GM23338 (cell line): ENCODE results near the gene SYT2. TPM values are rescaled to one million over a fixed set of nuclear protein-coding genes. Genes with fewer than 3 reads are reported as not detected.

Experiments used
- ATAC-seq: fragments of 200-7000 bp; cut with Tn5 transposase; 3 replicates; pipeline ENCODE4 v1.9.1; 2020
- DNase-seq: peaks from one replicate; pipeline ENCODE4 v3.0.0-alpha.2; 2015; ENCODE audit warnings: low spot score
- H2AFZ ChIP-seq: fragments of 200-600 bp; sonication (generic); 2 replicates; pipeline ENCODE4 v1.8.0; 2016; ENCODE audit warnings: antibody characterized with exemption, mild to moderate bottlenecking, moderate library complexity
- H3F3A ChIP-seq: fragments of 200-600 bp; sonication (generic); replicated peaks from 2 replicates; pipeline ENCODE4 v1.8.0; 2017; ENCODE audit warnings: antibody characterized with exemption, mixed run types, low read depth
- H3K27ac ChIP-seq: fragments of 200-600 bp; sonication (generic); 2 replicates; pipeline ENCODE4 v1.6.1; 2016; ENCODE audit warnings: low read depth
- H3K27me3 ChIP-seq: fragments of 200-600 bp; sonication (generic); 2 replicates; pipeline ENCODE4 v1.8.0; 2016; ENCODE audit warnings: mild to moderate bottlenecking, mixed run types, moderate library complexity; ENCODE audit not compliant: insufficient read depth
- H3K36me3 ChIP-seq: fragments of 200-600 bp; sonication (generic); 2 replicates; pipeline ENCODE4 v1.8.0; 2016; ENCODE audit warnings: mild to moderate bottlenecking; ENCODE audit not compliant: insufficient read depth
- H3K4me1 ChIP-seq: fragments of 200-600 bp; sonication (generic); 2 replicates; pipeline ENCODE4 v1.8.0; 2016; ENCODE audit warnings: mild to moderate bottlenecking, moderate library complexity; ENCODE audit not compliant: insufficient read depth
- H3K4me2 ChIP-seq: fragments of 200-600 bp; sonication (generic); 2 replicates; pipeline ENCODE4 v1.7.1; 2017; ENCODE audit warnings: mixed run types
- H3K4me3 ChIP-seq: fragments of 200-600 bp; sonication (generic); 2 replicates; pipeline ENCODE4 v1.6.1; 2016; ENCODE audit warnings: mixed run types
- H3K79me2 ChIP-seq: fragments of 200-600 bp; sonication (generic); replicated peaks from 2 replicates; pipeline ENCODE4 v1.8.0; 2017; ENCODE audit warnings: mild to moderate bottlenecking; ENCODE audit not compliant: insufficient read depth
- H3K9me2 ChIP-seq: fragments of 200-600 bp; sonication (generic); 2 replicates; pipeline ENCODE4 v1.8.0; 2017; ENCODE audit not compliant: insufficient read depth
- H4K20me1 ChIP-seq: fragments of 200-600 bp; sonication (generic); replicated peaks from 2 replicates; pipeline ENCODE4 v1.8.0; 2017; ENCODE audit warnings: mild to moderate bottlenecking; ENCODE audit not compliant: insufficient read depth
- H3K27ac Mint-ChIP-seq: 2 replicates; pipeline ENCODE4 v1.8.0; 2020; ENCODE audit warnings: inconsistent platforms, mild to moderate bottlenecking, moderate library complexity, mixed read lengths
- H3K27me3 Mint-ChIP-seq: 3 replicates; pipeline ENCODE4 v1.8.0; 2022; ENCODE audit warnings: low read depth, mild to moderate bottlenecking, moderate library complexity, mixed read lengths, inconsistent platforms; ENCODE audit not compliant: insufficient read depth, poor library complexity
- H3K36me3 Mint-ChIP-seq: 3 replicates; pipeline ENCODE4 v1.8.0; 2021; ENCODE audit warnings: low read depth, mild to moderate bottlenecking, inconsistent platforms, moderate library complexity, mixed read lengths
- H3K4me1 Mint-ChIP-seq: 3 replicates; pipeline ENCODE4 v1.8.0; 2020; ENCODE audit warnings: mild to moderate bottlenecking, inconsistent platforms, mixed read lengths
- H3K4me3 Mint-ChIP-seq: 3 replicates; pipeline ENCODE4 v1.8.0; 2021; ENCODE audit warnings: moderate library complexity, mild to moderate bottlenecking, inconsistent platforms, mixed read lengths
- H3K9me3 Mint-ChIP-seq: 3 replicates; pipeline ENCODE4 v1.8.0; 2020; ENCODE audit warnings: moderate library complexity, mild to moderate bottlenecking, inconsistent platforms, mixed read lengths
- CREB1 ChIP-seq: fragments of 250-450 bp; sonication (Bioruptor Pico); IDR thresholded peaks from 2 replicates; pipeline ENCODE4 v1.5.0; 2020; ENCODE audit warnings: low read depth, mild to moderate bottlenecking, moderate library complexity
- EZH2 ChIP-seq: fragments of 200-600 bp; sonication (generic); IDR thresholded peaks from one replicate; pipeline ENCODE4 v1.8.0; 2017; ENCODE audit warnings: antibody characterized with exemption, mild to moderate bottlenecking, low read depth; ENCODE audit not compliant: unreplicated experiment
- EZH2phosphoT487 ChIP-seq: fragments of 200-600 bp; sonication (generic); IDR thresholded peaks from one replicate; pipeline ENCODE4 v1.8.1; 2018; ENCODE audit warnings: antibody characterized with exemption; ENCODE audit not compliant: unreplicated experiment
- JUNB ChIP-seq: IDR thresholded peaks from one replicate; pipeline ENCODE4 v1.6.1; 2016; ENCODE audit warnings: antibody characterized with exemption; ENCODE audit not compliant: unreplicated experiment
- NANOG ChIP-seq: IDR thresholded peaks from 2 replicates; pipeline ENCODE4 v1.6.1; 2016; ENCODE audit warnings: antibody characterized with exemption, borderline replicate concordance
- POLR2AphosphoS5 ChIP-seq: IDR thresholded peaks from 2 replicates; pipeline ENCODE4 v1.6.1; 2016; ENCODE audit warnings: antibody characterized with exemption, low read depth
- STAT1 ChIP-seq: IDR thresholded peaks from one replicate; pipeline ENCODE4 v1.6.1; 2016; ENCODE audit warnings: antibody characterized with exemption; ENCODE audit not compliant: unreplicated experiment
- ZNF114 ChIP-seq: fragments of 250-450 bp; sonication (Bioruptor Pico); IDR thresholded peaks from 2 replicates; pipeline ENCODE4 v1.5.0; 2020; ENCODE audit warnings: mild to moderate bottlenecking, moderate library complexity
- ZNF331 ChIP-seq: fragments of 250-450 bp; sonication (Bioruptor Pico); IDR thresholded peaks from 2 replicates; pipeline ENCODE4 v1.5.0; 2020; ENCODE audit warnings: low read depth, mild to moderate bottlenecking, moderate library complexity
- polyA plus RNA-seq: library from polyadenylated mRNA; unstranded; fragments of >200 nt; fragmentation: Nextera tagmentation; extraction: Ambion mirVana; gene quantifications from 2 replicates; pipeline ENCODE4 v1.2.1, GENCODE V29; 2016
- total RNA-seq: library from RNA; depleted of rRNA; stranded (reverse); fragments of >200 nt; shearing (Covaris generic); gene quantifications from 2 replicates; pipeline ENCODE4 v1.2.3, GENCODE V29; 2014
- TF ChIP-seq, protein P1 (sequence below): fragments of 250-450 bp; sonication (Bioruptor Pico); IDR thresholded peaks from 2 replicates; pipeline ENCODE4 v1.5.0; 2020; ENCODE audit warnings: mild to moderate bottlenecking, moderate library complexity
- TF ChIP-seq, protein P2 (sequence below), 2 experiments: fragments of 200-600 bp in 1 of 2; sonication (generic) in 1 of 2; conservative IDR thresholded peaks; 2 replicates each; pipeline versions ENCODE4 v1.5.1 to v1.6.1; 2016 to 2017; ENCODE audit warnings: antibody characterized with exemption in 2 of 2, low read depth in 2 of 2, mild to moderate bottlenecking in 2 of 2, moderate library complexity in 1 of 2
- TF ChIP-seq, protein P3 (sequence below): IDR thresholded peaks from one replicate; pipeline ENCODE4 v1.6.1; 2018; ENCODE audit warnings: antibody characterized with exemption; ENCODE audit not compliant: unreplicated experiment
- TF ChIP-seq, protein P4 (sequence below): IDR thresholded peaks from 2 replicates; pipeline ENCODE4 v1.6.1; 2016; ENCODE audit warnings: antibody characterized with exemption

SYT2 gene
- total and polyA plus RNA-seq, 2 experiments from 2014 or later = 2.4 to 12.5 TPM

DNA sequence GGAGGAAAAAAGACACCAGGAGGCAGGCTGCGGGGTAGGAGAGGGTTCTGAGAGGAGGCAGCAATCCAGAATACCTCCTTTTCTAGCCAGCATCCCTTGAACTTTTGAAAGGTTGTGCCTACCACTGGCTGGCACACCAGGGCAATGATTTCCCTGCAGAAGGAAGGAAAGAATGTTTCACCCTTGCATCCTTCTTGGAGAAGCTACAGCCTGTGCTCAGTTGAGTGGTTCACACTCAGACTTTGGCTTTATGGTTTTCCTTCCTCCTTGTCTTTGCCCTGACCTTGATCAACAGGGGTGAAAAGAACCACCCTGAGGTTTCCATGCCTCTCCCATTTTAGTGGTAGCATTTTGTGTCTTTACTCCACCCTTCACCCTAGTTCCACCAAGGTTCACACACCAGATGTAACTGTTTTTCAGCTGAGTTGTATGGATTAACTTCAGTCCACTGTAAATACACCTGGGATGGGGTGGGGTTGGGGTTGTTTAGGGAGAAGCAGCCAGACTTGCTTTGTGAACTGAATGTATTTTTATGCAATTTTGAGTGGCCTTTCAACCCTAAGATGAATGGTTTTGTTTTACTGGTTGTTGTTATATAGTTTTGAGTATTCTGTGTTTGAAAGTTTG, 122.3 kb downstream of the SYT2 start:
- Histone ChIP-seq H3F3A (no peaks in the 10 kb centered on the region), H3K4me3 (no peak overlapping the region), H3K4me1 (no peaks in the 10 kb centered on the region), H3K36me3 (no peaks in the 10 kb centered on the region), H3K4me2 (no peak overlapping the region), H3K9me2 (0 out of 2 replicates have a peak, but pooled peaks cover 4% of the 10 kb centered on the region), H4K20me1 (no peaks in the 10 kb centered on the region), H3K27ac (no peak overlapping the region), H3K27me3 (no peaks in the 10 kb centered on the region), H2AFZ (no peak overlapping the region), H3K79me2 (no peaks in the 10 kb centered on the region)
- H3K4me3 Mint-ChIP-seq = no peak overlapping the region
- no peak overlapping the region for H3K27ac Mint-ChIP-seq
- no peaks in the 10 kb centered on the region for H3K9me3 Mint-ChIP-seq
- H3K27me3 Mint-ChIP-seq = peaks cover 2% of the 10 kb centered on the region
- H3K4me1 Mint-ChIP-seq = no peaks in the 10 kb centered on the region
- H3K36me3 Mint-ChIP-seq = no peaks in the 10 kb centered on the region
- no peak for TF ChIP-seq EZH2
- TF ChIP-seq, protein P1, sequence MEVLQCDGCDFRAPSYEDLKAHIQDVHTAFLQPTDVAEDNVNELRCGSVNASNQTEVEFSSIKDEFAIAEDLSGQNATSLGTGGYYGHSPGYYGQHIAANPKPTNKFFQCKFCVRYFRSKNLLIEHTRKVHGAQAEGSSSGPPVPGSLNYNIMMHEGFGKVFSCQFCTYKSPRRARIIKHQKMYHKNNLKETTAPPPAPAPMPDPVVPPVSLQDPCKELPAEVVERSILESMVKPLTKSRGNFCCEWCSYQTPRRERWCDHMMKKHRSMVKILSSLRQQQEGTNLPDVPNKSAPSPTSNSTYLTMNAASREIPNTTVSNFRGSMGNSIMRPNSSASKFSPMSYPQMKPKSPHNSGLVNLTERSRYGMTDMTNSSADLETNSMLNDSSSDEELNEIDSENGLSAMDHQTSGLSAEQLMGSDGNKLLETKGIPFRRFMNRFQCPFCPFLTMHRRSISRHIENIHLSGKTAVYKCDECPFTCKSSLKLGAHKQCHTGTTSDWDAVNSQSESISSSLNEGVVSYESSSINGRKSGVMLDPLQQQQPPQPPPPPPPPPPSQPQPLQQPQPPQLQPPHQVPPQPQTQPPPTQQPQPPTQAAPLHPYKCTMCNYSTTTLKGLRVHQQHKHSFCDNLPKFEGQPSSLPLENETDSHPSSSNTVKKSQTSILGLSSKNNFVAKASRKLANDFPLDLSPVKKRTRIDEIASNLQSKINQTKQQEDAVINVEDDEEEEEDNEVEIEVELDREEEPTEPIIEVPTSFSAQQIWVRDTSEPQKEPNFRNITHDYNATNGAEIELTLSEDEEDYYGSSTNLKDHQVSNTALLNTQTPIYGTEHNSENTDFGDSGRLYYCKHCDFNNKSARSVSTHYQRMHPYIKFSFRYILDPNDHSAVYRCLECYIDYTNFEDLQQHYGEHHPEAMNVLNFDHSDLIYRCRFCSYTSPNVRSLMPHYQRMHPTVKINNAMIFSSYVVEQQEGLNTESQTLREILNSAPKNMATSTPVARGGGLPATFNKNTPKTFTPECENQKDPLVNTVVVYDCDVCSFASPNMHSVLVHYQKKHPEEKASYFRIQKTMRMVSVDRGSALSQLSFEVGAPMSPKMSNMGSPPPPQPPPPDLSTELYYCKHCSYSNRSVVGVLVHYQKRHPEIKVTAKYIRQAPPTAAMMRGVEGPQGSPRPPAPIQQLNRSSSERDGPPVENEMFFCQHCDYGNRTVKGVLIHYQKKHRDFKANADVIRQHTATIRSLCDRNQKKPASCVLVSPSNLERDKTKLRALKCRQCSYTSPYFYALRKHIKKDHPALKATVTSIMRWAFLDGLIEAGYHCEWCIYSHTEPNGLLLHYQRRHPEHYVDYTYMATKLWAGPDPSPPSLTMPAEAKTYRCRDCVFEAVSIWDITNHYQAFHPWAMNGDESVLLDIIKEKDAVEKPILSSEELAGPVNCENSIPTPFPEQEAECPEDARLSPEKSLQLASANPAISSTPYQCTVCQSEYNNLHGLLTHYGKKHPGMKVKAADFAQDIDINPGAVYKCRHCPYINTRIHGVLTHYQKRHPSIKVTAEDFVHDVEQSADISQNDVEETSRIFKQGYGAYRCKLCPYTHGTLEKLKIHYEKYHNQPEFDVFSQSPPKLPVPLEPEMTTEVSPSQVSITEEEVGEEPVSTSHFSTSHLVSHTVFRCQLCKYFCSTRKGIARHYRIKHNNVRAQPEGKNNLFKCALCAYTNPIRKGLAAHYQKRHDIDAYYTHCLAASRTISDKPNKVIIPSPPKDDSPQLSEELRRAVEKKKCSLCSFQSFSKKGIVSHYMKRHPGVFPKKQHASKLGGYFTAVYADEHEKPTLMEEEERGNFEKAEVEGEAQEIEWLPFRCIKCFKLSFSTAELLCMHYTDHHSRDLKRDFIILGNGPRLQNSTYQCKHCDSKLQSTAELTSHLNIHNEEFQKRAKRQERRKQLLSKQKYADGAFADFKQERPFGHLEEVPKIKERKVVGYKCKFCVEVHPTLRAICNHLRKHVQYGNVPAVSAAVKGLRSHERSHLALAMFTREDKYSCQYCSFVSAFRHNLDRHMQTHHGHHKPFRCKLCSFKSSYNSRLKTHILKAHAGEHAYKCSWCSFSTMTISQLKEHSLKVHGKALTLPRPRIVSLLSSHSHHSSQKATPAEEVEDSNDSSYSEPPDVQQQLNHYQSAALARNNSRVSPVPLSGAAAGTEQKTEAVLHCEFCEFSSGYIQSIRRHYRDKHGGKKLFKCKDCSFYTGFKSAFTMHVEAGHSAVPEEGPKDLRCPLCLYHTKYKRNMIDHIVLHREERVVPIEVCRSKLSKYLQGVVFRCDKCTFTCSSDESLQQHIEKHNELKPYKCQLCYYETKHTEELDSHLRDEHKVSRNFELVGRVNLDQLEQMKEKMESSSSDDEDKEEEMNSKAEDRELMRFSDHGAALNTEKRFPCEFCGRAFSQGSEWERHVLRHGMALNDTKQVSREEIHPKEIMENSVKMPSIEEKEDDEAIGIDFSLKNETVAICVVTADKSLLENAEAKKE (CRISPR knock-in tag) = no peak
- TF ChIP-seq, protein P2, sequence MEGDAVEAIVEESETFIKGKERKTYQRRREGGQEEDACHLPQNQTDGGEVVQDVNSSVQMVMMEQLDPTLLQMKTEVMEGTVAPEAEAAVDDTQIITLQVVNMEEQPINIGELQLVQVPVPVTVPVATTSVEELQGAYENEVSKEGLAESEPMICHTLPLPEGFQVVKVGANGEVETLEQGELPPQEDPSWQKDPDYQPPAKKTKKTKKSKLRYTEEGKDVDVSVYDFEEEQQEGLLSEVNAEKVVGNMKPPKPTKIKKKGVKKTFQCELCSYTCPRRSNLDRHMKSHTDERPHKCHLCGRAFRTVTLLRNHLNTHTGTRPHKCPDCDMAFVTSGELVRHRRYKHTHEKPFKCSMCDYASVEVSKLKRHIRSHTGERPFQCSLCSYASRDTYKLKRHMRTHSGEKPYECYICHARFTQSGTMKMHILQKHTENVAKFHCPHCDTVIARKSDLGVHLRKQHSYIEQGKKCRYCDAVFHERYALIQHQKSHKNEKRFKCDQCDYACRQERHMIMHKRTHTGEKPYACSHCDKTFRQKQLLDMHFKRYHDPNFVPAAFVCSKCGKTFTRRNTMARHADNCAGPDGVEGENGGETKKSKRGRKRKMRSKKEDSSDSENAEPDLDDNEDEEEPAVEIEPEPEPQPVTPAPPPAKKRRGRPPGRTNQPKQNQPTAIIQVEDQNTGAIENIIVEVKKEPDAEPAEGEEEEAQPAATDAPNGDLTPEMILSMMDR (conservative IDR thresholded peaks at IDR 0.05; ENCODE audit: low read depth in 2 of 2) = no peak
- TF ChIP-seq NANOG = no peak
- TF ChIP-seq, protein P3, sequence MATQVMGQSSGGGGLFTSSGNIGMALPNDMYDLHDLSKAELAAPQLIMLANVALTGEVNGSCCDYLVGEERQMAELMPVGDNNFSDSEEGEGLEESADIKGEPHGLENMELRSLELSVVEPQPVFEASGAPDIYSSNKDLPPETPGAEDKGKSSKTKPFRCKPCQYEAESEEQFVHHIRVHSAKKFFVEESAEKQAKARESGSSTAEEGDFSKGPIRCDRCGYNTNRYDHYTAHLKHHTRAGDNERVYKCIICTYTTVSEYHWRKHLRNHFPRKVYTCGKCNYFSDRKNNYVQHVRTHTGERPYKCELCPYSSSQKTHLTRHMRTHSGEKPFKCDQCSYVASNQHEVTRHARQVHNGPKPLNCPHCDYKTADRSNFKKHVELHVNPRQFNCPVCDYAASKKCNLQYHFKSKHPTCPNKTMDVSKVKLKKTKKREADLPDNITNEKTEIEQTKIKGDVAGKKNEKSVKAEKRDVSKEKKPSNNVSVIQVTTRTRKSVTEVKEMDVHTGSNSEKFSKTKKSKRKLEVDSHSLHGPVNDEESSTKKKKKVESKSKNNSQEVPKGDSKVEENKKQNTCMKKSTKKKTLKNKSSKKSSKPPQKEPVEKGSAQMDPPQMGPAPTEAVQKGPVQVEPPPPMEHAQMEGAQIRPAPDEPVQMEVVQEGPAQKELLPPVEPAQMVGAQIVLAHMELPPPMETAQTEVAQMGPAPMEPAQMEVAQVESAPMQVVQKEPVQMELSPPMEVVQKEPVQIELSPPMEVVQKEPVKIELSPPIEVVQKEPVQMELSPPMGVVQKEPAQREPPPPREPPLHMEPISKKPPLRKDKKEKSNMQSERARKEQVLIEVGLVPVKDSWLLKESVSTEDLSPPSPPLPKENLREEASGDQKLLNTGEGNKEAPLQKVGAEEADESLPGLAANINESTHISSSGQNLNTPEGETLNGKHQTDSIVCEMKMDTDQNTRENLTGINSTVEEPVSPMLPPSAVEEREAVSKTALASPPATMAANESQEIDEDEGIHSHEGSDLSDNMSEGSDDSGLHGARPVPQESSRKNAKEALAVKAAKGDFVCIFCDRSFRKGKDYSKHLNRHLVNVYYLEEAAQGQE = no peak
- no peak for TF ChIP-seq POLR2AphosphoS5
- TF ChIP-seq ZNF331 (CRISPR knock-in tag) = no peak
- no peak for TF ChIP-seq EZH2phosphoT487
- no peak for TF ChIP-seq CREB1 (CRISPR knock-in tag)
- no peak for TF ChIP-seq STAT1
- TF ChIP-seq, protein P4, sequence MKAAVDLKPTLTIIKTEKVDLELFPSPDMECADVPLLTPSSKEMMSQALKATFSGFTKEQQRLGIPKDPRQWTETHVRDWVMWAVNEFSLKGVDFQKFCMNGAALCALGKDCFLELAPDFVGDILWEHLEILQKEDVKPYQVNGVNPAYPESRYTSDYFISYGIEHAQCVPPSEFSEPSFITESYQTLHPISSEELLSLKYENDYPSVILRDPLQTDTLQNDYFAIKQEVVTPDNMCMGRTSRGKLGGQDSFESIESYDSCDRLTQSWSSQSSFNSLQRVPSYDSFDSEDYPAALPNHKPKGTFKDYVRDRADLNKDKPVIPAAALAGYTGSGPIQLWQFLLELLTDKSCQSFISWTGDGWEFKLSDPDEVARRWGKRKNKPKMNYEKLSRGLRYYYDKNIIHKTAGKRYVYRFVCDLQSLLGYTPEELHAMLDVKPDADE = no peak
- TF ChIP-seq ZNF114 = no peak
- no peak for TF ChIP-seq JUNB
- ATAC-seq (no peak), DNase-seq (no peak)
